ENCODE results near the gene PPP1R2B. TPM values are rescaled to one million over a fixed set of nuclear protein-coding genes. Genes with fewer than 3 reads are reported as not detected.

PPP1R2B gene
- total and polyA plus RNA-seq, 2 of the 4 experiments (the other 2 are of a cell fraction): not detected

DNA sequence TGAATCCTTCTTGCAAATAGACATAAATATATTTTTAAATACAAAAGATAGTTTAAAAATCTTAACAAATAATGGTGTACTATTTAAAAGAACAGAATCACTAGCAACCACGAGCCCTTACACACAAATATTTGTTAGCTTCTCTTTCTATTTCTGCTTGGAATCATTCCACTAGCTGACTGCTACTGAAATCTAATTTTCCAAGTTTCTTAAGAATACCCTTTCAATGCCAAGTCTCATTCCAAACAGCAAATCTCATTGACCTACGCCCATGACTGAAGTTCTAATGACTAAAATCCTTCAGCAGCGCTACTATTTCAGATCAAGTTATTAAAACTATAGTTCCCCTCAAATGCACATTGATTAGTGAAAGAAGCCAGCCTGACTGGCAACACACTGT lies 13.2 kb upstream of the PPP1R2B start:
- Histone ChIP-seq H3K14ac (replicated peaks; ENCODE audit: low read depth, low read length) (no peak overlapping the region), H2AK9ac (replicated peaks; ENCODE audit: low read depth, low read length, poor library complexity) (no peak overlapping the region), H4K20me1 (ENCODE audit: insufficient read depth, low read length) (no peaks in the 10 kb centered on the region), H3K79me1 (ENCODE audit: low read depth in 1 of 2, low read length in 2 of 2) (no peaks in the 10 kb centered on the region), H3K9me1 (ENCODE audit: insufficient read depth, low read length) (no peaks in the 10 kb centered on the region), H3K27me3 (ENCODE audit: control insufficient read depth, insufficient read depth, low read length) (no peaks in the 10 kb centered on the region), H3K36me3 (ENCODE audit: control insufficient read depth, insufficient read depth, low read length) (no peaks in the 10 kb centered on the region), H4K5ac (ENCODE audit: low read depth, low read length) (no peak overlapping the region), H2BK120ac (ENCODE audit: low read depth, low read length) (no peak overlapping the region), H4K91ac (ENCODE audit: insufficient read depth, low read depth, low read length) (no peak overlapping the region), H3K4ac (ENCODE audit: low read depth, low read length) (no peak overlapping the region), H2BK20ac (ENCODE audit: low read depth, low read length) (no peak overlapping the region), H4K8ac (ENCODE audit: low read depth in 2 of 2, low read length in 2 of 2) (no peak overlapping the region), H3K4me3 (ENCODE audit: insufficient read depth, low read depth, low read length) (no peak overlapping the region), H2BK5ac (ENCODE audit: low read depth, low read length, poor library complexity, severe bottlenecking) (no peak overlapping the region), H3K56ac (ENCODE audit: extremely low read depth, insufficient read depth, low read length) (no peak overlapping the region), H3K27ac (ENCODE audit: insufficient read depth, low read length) (no peak overlapping the region), H2AK5ac (ENCODE audit: low read depth, low read length) (no peak overlapping the region), H3K9me3 (ENCODE audit: control insufficient read depth, insufficient read depth, low read length) (no peaks in the 10 kb centered on the region), H3K23ac (ENCODE audit: low read depth, low read length) (no peak overlapping the region), H2AFZ (replicated peaks; ENCODE audit: low read length, poor library complexity) (no peak overlapping the region), H3K9ac (ENCODE audit: low read depth, low read length) (no peak overlapping the region), H3K4me2 (ENCODE audit: low read depth, low read length) (no peak overlapping the region), H2BK15ac (ENCODE audit: low read depth, low read length) (no peak overlapping the region), H3K4me1 (ENCODE audit: control insufficient read depth, insufficient read depth, low read length) (no peaks in the 10 kb centered on the region), H3K18ac (ENCODE audit: low read depth, low read length) (no peak overlapping the region)
- CTCF ChIA-PET: interaction anchor here (0.6 kb wide), 1 partner anchor 1690 kb away, joined by 6 read pairs; no protein-coding TSS in a partner anchor
- no peak for ATAC-seq (ENCODE audit: low read depth)
- no CpG with 5 or more reads among the region's 3 CpGs for WGBS, 2 experiments (ENCODE audit: extremely low coverage in 2 of 2, insufficient read length in 1 of 2)
- in situ Hi-C loops (cut with MboI; ENCODE audit: low sequenced_read_pairs) (no loop called here), intact Hi-C loops (cut with micrococcal nuclease) (no loop called here), dilution Hi-C loops (cut with HindIII; ENCODE audit: low sequenced_read_pairs, unreplicated experiment) (no loop called here)
- no TSS peak for BruUV-seq (replicated peaks)
- TF ChIP-seq MXI1 (IDR thresholded peaks at IDR 0.05; ENCODE audit: borderline replicate concordance, low read depth, low read length): no peak
- TF ChIP-seq, protein P1, sequence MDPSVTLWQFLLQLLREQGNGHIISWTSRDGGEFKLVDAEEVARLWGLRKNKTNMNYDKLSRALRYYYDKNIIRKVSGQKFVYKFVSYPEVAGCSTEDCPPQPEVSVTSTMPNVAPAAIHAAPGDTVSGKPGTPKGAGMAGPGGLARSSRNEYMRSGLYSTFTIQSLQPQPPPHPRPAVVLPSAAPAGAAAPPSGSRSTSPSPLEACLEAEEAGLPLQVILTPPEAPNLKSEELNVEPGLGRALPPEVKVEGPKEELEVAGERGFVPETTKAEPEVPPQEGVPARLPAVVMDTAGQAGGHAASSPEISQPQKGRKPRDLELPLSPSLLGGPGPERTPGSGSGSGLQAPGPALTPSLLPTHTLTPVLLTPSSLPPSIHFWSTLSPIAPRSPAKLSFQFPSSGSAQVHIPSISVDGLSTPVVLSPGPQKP (IDR thresholded peaks at IDR 0.05; ENCODE audit: borderline replicate concordance, low read depth, low read length): no peak
- no peak for TF ChIP-seq RFX5 (IDR thresholded peaks at IDR 0.05; ENCODE audit: low read depth, low read length)
- TF ChIP-seq RCOR1 (IDR thresholded peaks at IDR 0.05; ENCODE audit: insufficient replicate concordance, low read length): no peak
- no peak for TF ChIP-seq CHD1 (IDR thresholded peaks at IDR 0.05; ENCODE audit: low read depth, low read length)
- no peak for TF ChIP-seq SMC3 (IDR thresholded peaks at IDR 0.05; ENCODE audit: low read depth, low read length)
- no peak for TF ChIP-seq MAFK (IDR thresholded peaks at IDR 0.05; ENCODE audit: low read depth, low read length)
- TF ChIP-seq POLR2A (IDR thresholded peaks at IDR 0.05; ENCODE audit: low read depth, low read length): no peak
- no peak for TF ChIP-seq RAD21 (IDR thresholded peaks at IDR 0.05; ENCODE audit: low read length)
- TF ChIP-seq MAZ (IDR thresholded peaks at IDR 0.05; ENCODE audit: borderline replicate concordance, low read depth, low read length): no peak
- no peak for TF ChIP-seq NFE2L2 (IDR thresholded peaks at IDR 0.05; ENCODE audit: low read depth, low read length)
- TF ChIP-seq BHLHE40 (IDR thresholded peaks at IDR 0.05; ENCODE audit: low read depth, low read length): no peak
- TF ChIP-seq FOS (IDR thresholded peaks at IDR 0.05; ENCODE audit: low read depth, low read length): no peak
- TF ChIP-seq, protein P2, sequence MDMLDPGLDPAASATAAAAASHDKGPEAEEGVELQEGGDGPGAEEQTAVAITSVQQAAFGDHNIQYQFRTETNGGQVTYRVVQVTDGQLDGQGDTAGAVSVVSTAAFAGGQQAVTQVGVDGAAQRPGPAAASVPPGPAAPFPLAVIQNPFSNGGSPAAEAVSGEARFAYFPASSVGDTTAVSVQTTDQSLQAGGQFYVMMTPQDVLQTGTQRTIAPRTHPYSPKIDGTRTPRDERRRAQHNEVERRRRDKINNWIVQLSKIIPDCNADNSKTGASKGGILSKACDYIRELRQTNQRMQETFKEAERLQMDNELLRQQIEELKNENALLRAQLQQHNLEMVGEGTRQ (IDR thresholded peaks at IDR 0.05; ENCODE audit: low read depth, low read length): no peak
- no peak for TF ChIP-seq CEBPB (IDR thresholded peaks at IDR 0.05; ENCODE audit: low read depth, low read length)
- TF ChIP-seq, protein P3, sequence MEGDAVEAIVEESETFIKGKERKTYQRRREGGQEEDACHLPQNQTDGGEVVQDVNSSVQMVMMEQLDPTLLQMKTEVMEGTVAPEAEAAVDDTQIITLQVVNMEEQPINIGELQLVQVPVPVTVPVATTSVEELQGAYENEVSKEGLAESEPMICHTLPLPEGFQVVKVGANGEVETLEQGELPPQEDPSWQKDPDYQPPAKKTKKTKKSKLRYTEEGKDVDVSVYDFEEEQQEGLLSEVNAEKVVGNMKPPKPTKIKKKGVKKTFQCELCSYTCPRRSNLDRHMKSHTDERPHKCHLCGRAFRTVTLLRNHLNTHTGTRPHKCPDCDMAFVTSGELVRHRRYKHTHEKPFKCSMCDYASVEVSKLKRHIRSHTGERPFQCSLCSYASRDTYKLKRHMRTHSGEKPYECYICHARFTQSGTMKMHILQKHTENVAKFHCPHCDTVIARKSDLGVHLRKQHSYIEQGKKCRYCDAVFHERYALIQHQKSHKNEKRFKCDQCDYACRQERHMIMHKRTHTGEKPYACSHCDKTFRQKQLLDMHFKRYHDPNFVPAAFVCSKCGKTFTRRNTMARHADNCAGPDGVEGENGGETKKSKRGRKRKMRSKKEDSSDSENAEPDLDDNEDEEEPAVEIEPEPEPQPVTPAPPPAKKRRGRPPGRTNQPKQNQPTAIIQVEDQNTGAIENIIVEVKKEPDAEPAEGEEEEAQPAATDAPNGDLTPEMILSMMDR (conservative IDR thresholded peaks at IDR 0.05; ENCODE audit: low read depth, low read length): no peak
- no peak for DNase-seq
- POLR2A ChIA-PET (ENCODE audit: unreplicated experiment): no interaction called here

Measured in IMR-90 (cell line).